Trophoblast cell (in vitro differentiated cells and primary cell): ENCODE measurements around the gene CEP131.
A peak's percentile ranks its signal among the peaks of the same experiment; 100 is the strongest.

Source experiments
- DNase-seq, 2 donors: peaks; one replicate each; pipeline ENCODE4 v3.0.0-alpha.2; 2016
- H2AFZ ChIP-seq: 2 replicates; pipeline ENCODE4 v1.6.1; 2013; ENCODE audit warnings: low read length, moderate library complexity, mild to moderate bottlenecking; ENCODE audit not compliant: insufficient read depth, poor library complexity
- H2AK5ac ChIP-seq: 2 replicates; pipeline ENCODE4 v1.6.1; 2013; ENCODE audit warnings: mild to moderate bottlenecking, low read length
- H2BK120ac ChIP-seq: 2 replicates; pipeline ENCODE4 v1.6.1; 2013; ENCODE audit warnings: low read length, mild to moderate bottlenecking, moderate library complexity; ENCODE audit not compliant: insufficient read depth, poor library complexity
- H2BK12ac ChIP-seq: 2 replicates; pipeline ENCODE4 v1.6.1; 2013; ENCODE audit warnings: mild to moderate bottlenecking, low read length, moderate library complexity
- H2BK5ac ChIP-seq: 2 replicates; pipeline ENCODE4 v1.6.1; 2013; ENCODE audit warnings: low read length, low read depth, moderate library complexity, mild to moderate bottlenecking; ENCODE audit not compliant: poor library complexity
- H3K14ac ChIP-seq: 2 replicates; pipeline ENCODE4 v1.6.1; 2013; ENCODE audit warnings: mild to moderate bottlenecking, low read length
- H3K18ac ChIP-seq: 2 replicates; pipeline ENCODE4 v1.6.1; 2013; ENCODE audit warnings: mild to moderate bottlenecking, low read length
- H3K23ac ChIP-seq: 2 replicates; pipeline ENCODE4 v1.6.1; 2013; ENCODE audit warnings: low read length
- H3K27ac ChIP-seq: 2 replicates; pipeline ENCODE4 v1.5.1; 2013; ENCODE audit warnings: low read depth, mild to moderate bottlenecking, inconsistent platforms, low read length, moderate library complexity
- H3K27me3 ChIP-seq: 2 replicates; pipeline ENCODE4 v1.6.1; 2013; ENCODE audit warnings: inconsistent platforms, mild to moderate bottlenecking, low read length, moderate library complexity; ENCODE audit not compliant: insufficient read depth
- H3K36me3 ChIP-seq, 2 experiments: 1 replicate in 1 of 2; 2 replicates in 1 of 2; pipeline ENCODE4 v1.6.1; 2013; ENCODE audit warnings: low read length in 2 of 2, mild to moderate bottlenecking in 2 of 2, moderate library complexity in 1 of 2; ENCODE audit not compliant: insufficient read depth in 2 of 2, control insufficient read depth in 1 of 2
- H3K4ac ChIP-seq: 2 replicates; pipeline ENCODE4 v1.6.1; 2013; ENCODE audit warnings: low read depth, mild to moderate bottlenecking, low read length, moderate library complexity
- H3K4me1 ChIP-seq, 2 experiments: 1 replicate in 1 of 2; 2 replicates in 1 of 2; pipeline ENCODE4 v1.6.1; 2013; ENCODE audit warnings: low read length in 2 of 2, mild to moderate bottlenecking in 2 of 2, moderate library complexity in 1 of 2; ENCODE audit not compliant: insufficient read depth in 2 of 2, control insufficient read depth in 1 of 2
- H3K4me2 ChIP-seq: 2 replicates; pipeline ENCODE4 v1.6.1; 2013; ENCODE audit warnings: inconsistent platforms, mild to moderate bottlenecking, low read length, moderate library complexity
- H3K4me3 ChIP-seq: 2 replicates; pipeline ENCODE4 v1.5.1; 2013; ENCODE audit warnings: mild to moderate bottlenecking, low read depth, low read length, inconsistent platforms
- H3K79me1 ChIP-seq: one replicate; pipeline ENCODE4 v1.6.1; 2013; ENCODE audit warnings: low read length
- H3K79me2 ChIP-seq: 2 replicates; pipeline ENCODE4 v1.6.1; 2013; ENCODE audit warnings: low read length, mild to moderate bottlenecking; ENCODE audit not compliant: control insufficient read depth, insufficient read depth, poor library complexity
- H3K9ac ChIP-seq: 2 replicates; pipeline ENCODE4 v1.6.1; 2013; ENCODE audit warnings: mild to moderate bottlenecking, low read length
- H3K9me3 ChIP-seq: 2 replicates; pipeline ENCODE4 v1.6.1; 2013; ENCODE audit warnings: low read depth, mild to moderate bottlenecking, control low read depth, inconsistent platforms, low read length; ENCODE audit not compliant: insufficient read depth
- H4K12ac ChIP-seq: 2 replicates; pipeline ENCODE4 v1.6.1; 2013; ENCODE audit warnings: low read depth, mild to moderate bottlenecking, low read length, moderate library complexity
- H4K8ac ChIP-seq: 2 replicates; pipeline ENCODE4 v1.6.1; 2013; ENCODE audit warnings: low read depth, mild to moderate bottlenecking, low read length, moderate library complexity
- H4K91ac ChIP-seq: one replicate; pipeline ENCODE4 v1.6.1; 2013; ENCODE audit warnings: low read depth, mild to moderate bottlenecking, low read length, moderate library complexity
- WGBS: extraction: QIAGEN DNeasy Blood & Tissue Kit; methylation state at CpG from one replicate; pipeline ENCODE4 v1.1.7; 2013; ENCODE audit warnings: missing lambda C conversion rate; ENCODE audit not compliant: insufficient read length, insufficient coverage; ENCODE audit errors: extremely low coverage; 5-methylcytosine and 5-hydroxymethylcytosine counted together

Gene CEP131

DNA sequence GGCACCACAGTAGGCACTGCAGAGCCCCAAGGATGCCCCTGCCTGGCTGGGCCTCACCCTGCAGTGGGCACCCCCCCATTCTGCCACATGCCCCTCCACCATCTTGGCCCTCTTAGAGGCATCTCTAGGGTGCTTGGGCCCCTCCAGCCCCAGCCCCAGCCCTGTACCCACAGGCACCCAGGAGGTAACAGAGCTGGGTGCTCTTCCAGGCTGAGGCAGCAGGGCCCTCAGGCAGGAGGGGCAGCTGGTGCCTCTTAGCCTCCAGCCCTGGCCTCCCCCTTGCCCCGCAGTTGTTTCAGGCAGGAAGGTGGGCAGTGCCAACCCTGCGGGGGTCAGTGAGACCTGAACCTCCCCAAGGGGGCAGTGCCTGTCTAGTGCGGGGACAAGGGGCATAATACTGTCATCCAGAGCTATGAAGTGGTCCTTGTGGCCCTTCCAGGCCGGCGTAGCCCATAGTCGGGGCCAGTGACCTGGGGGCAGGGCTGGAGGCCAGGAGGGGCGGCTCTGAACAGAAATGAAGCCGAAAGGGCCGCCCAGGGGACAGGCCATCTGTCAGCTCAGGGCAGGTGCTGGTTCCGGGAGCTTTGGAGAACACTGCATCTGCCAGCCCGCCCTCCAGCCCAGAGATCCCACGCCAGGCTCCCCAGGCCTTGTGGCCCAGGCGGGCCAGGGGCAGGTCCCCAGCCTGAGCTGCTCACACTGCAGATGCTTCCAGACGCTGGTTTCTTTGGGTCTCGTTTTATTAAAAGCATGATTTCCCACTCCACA lies 51.9 kb downstream of the CEP131 start:
- no peak overlapping the region for H3K14ac ChIP-seq
- H3K27ac ChIP-seq: no peak overlapping the region
- no peak overlapping the region for H2AK5ac ChIP-seq
- no peaks in the 10 kb centered on the region for H3K36me3 ChIP-seq
- no peak overlapping the region for H4K12ac ChIP-seq
- no peak overlapping the region for H3K4me3 ChIP-seq
- no peak overlapping the region for H3K23ac ChIP-seq
- H3K79me2 ChIP-seq: no peaks in the 10 kb centered on the region
- no peaks in the 10 kb centered on the region for H3K4me1 ChIP-seq
- H3K4me2 ChIP-seq: no peak overlapping the region
- H3K9ac ChIP-seq: no peak overlapping the region
- no peak overlapping the region for H4K91ac ChIP-seq
- H3K27me3 ChIP-seq: peaks cover 4% of the 10 kb centered on the region
- DNase-seq: no peak
- no peak overlapping the region for H3K4ac ChIP-seq
- WGBS: no CpG with 5 or more reads among the region's 15 CpGs
- no peaks in the 10 kb centered on the region for H3K79me1 ChIP-seq
- no peak overlapping the region for H3K18ac ChIP-seq
- H2BK120ac ChIP-seq: no peak overlapping the region
- H2BK12ac ChIP-seq: no peak overlapping the region
- no peak overlapping the region for H2AFZ ChIP-seq
- no peak overlapping the region for H4K8ac ChIP-seq
- no peak overlapping the region for H2BK5ac ChIP-seq
- peaks cover 10% of the 10 kb centered on the region for H3K9me3 ChIP-seq

GRCh38 chr17:81169870-81170309 lies 52.9 kb downstream of the CEP131 start:
- Histone ChIP-seq H2BK5ac (no peak overlapping the region), H3K4me3 (peak overlapping the region; percentile 19), H3K4me2 (no peak overlapping the region), H3K4me1 (no peaks in the 10 kb centered on the region), H4K91ac (no peak overlapping the region), H3K4ac (no peak overlapping the region), H3K79me2 (no peaks in the 10 kb centered on the region), H3K18ac (no peak overlapping the region), H3K79me1 (no peaks in the 10 kb centered on the region), H2BK12ac (no peak overlapping the region), H3K9me3 (peaks cover 10% of the 10 kb centered on the region), H2AK5ac (no peak overlapping the region), H3K9ac (no peak overlapping the region), H3K27me3 (peaks cover 12% of the 10 kb centered on the region), H3K27ac (no peak overlapping the region), H3K14ac (no peak overlapping the region), H3K23ac (peak overlapping the region; percentile 52), H4K12ac (no peak overlapping the region), H2BK120ac (no peak overlapping the region), H4K8ac (no peak overlapping the region), H2AFZ (no peak overlapping the region), H3K36me3 (no peaks in the 10 kb centered on the region)
- DNase-seq: no peak
- WGBS: no CpG with 5 or more reads among the region's 3 CpGs

- Histone ChIP-seq H4K8ac (no peak overlapping the region), H2BK12ac (no peak overlapping the region), H3K27me3 (peaks cover 17% of the 10 kb centered on the region), H2AFZ (no peak overlapping the region), H3K79me1 (no peaks in the 10 kb centered on the region), H3K4me1 (no peaks in the 10 kb centered on the region), H3K9ac (no peak overlapping the region), H4K12ac (no peak overlapping the region), H3K36me3 (no peaks in the 10 kb centered on the region), H3K9me3 (peaks cover 10% of the 10 kb centered on the region), H4K91ac (no peak overlapping the region), H3K18ac (no peak overlapping the region), H2BK120ac (no peak overlapping the region), H3K4me3 (peak overlapping the region; percentile 5), H3K14ac (no peak overlapping the region), H3K4me2 (no peak overlapping the region), H3K4ac (no peak overlapping the region), H3K79me2 (no peaks in the 10 kb centered on the region), H3K27ac (no peak overlapping the region), H2AK5ac (no peak overlapping the region), H3K23ac (no peak overlapping the region), H2BK5ac (no peak overlapping the region)
- no CpG with 5 or more reads among the region's 7 CpGs for WGBS
- DNase-seq: no peak
These were observed 55.1 kb downstream of the CEP131 start for GRCh38 chr17:81167638-81168037.

GRCh38 chr17:81167194-81167524 lies 55.6 kb downstream of the CEP131 start:
- no peak overlapping the region for H3K23ac ChIP-seq
- no peak overlapping the region for H4K91ac ChIP-seq
- no peak overlapping the region for H2AFZ ChIP-seq
- H4K8ac ChIP-seq: no peak overlapping the region
- H3K27ac ChIP-seq: no peak overlapping the region
- no peak overlapping the region for H3K4me2 ChIP-seq
- H3K36me3 ChIP-seq: no peaks in the 10 kb centered on the region
- H2BK120ac ChIP-seq: no peak overlapping the region
- H3K9ac ChIP-seq: no peak overlapping the region
- no CpG with 5 or more reads among the region's 4 CpGs for WGBS
- H2BK5ac ChIP-seq: no peak overlapping the region
- H4K12ac ChIP-seq: no peak overlapping the region
- H2AK5ac ChIP-seq: no peak overlapping the region
- H3K79me2 ChIP-seq: no peaks in the 10 kb centered on the region
- no peak overlapping the region for H3K18ac ChIP-seq
- H3K4ac ChIP-seq: no peak overlapping the region
- peaks cover 10% of the 10 kb centered on the region for H3K9me3 ChIP-seq
- peaks cover 17% of the 10 kb centered on the region for H3K27me3 ChIP-seq
- no peak overlapping the region for H2BK12ac ChIP-seq
- no peak overlapping the region for H3K4me3 ChIP-seq
- no peaks in the 10 kb centered on the region for H3K4me1 ChIP-seq
- H3K79me1 ChIP-seq: no peaks in the 10 kb centered on the region
- no peak for DNase-seq
- no peak overlapping the region for H3K14ac ChIP-seq
